Caco-2 (cell line): ENCODE data around the gene GSE1. TPM values are rescaled to one million over a fixed set of nuclear protein-coding genes. Genes with fewer than 3 reads are reported as not detected.
A peak's percentile ranks its signal among the peaks of the same experiment; 100 is the strongest.

Source experiments
- BruUV-seq: library from RNA; stranded (reverse); fragments of 400-500 nt; replicated peaks from 2 replicates; lab custom pipeline; 2021; lab: Mats Ljungman, UMichigan
- CTCF ChIA-PET: fragments of 300-600 bp; sonication (Branson Sonifier 250); formaldehyde crosslinking; loops from one replicate; lab custom pipeline; 2022; ENCODE audit warnings: antibody characterized with exemption; lab: Charles Lee
- POLR2A ChIA-PET: fragments of 300-600 bp; sonication (Branson Sonifier 250); formaldehyde crosslinking; loops from one replicate; lab custom pipeline; 2022; ENCODE audit warnings: antibody characterized with exemption; lab: Charles Lee
- DNase-seq, 2 experiments: peaks; one replicate each; pipeline versions ENCODE4 v3.0.0 to v3.0.0-alpha.2; 2020 to 2022
- H3K27me3 ChIP-seq: replicated peaks from 2 replicates; pipeline ENCODE4 v1.6.0; 2011; ENCODE audit warnings: low read length; ENCODE audit not compliant: control insufficient read depth, insufficient read depth
- H3K36me3 ChIP-seq: 2 replicates; pipeline ENCODE4 v1.5.1; 2011; ENCODE audit warnings: low read length; ENCODE audit not compliant: control insufficient read depth, insufficient read depth
- H3K4me1 ChIP-seq: fragments of 250-450 bp; sonication (Bioruptor Pico); 2 replicates; pipeline ENCODE4 v1.5.1; 2020; ENCODE audit warnings: mild to moderate bottlenecking
- H3K4me3 ChIP-seq: 2 replicates; pipeline ENCODE4 v1.5.1; 2011; ENCODE audit warnings: low read depth, mild to moderate bottlenecking, control low read depth, low read length
- H3K9me3 ChIP-seq: fragments of 250-450 bp; sonication (Bioruptor Pico); 2 replicates; pipeline ENCODE4 v1.5.1; 2020; ENCODE audit warnings: mild to moderate bottlenecking, moderate library complexity
- H3K27ac Mint-ChIP-seq: one replicate; pipeline ENCODE4 v1.8.0; 2022; ENCODE audit warnings: mixed read lengths; ENCODE audit not compliant: unreplicated experiment
- H3K27me3 Mint-ChIP-seq: one replicate; pipeline ENCODE4 v1.8.0; 2022; ENCODE audit warnings: mixed read lengths; ENCODE audit not compliant: insufficient read depth, unreplicated experiment
- H3K36me3 Mint-ChIP-seq: one replicate; pipeline ENCODE4 v1.8.0; 2022; ENCODE audit warnings: mild to moderate bottlenecking, mixed read lengths; ENCODE audit not compliant: insufficient read depth, unreplicated experiment
- H3K4me1 Mint-ChIP-seq: one replicate; pipeline ENCODE4 v1.8.0; 2022; ENCODE audit warnings: low read depth, mixed read lengths; ENCODE audit not compliant: unreplicated experiment
- H3K4me3 Mint-ChIP-seq: one replicate; pipeline ENCODE4 v1.8.0; 2022; ENCODE audit warnings: mild to moderate bottlenecking, moderate library complexity, mixed read lengths; ENCODE audit not compliant: unreplicated experiment
- H3K9me3 Mint-ChIP-seq: one replicate; pipeline ENCODE4 v1.8.0; 2022; ENCODE audit warnings: mixed read lengths; ENCODE audit not compliant: unreplicated experiment
- CTCF ChIP-seq, 2 experiments: fragments of 200-600 bp in 1 of 2; IDR thresholded peaks; 1 replicate in 1 of 2; 2 replicates in 1 of 2; pipeline versions ENCODE4 v1.5.1 to v1.8.0; 2011 to 2022; ENCODE audit warnings: antibody characterized with exemption in 1 of 2, control low read depth in 1 of 2, inconsistent platforms in 1 of 2, low read depth in 1 of 2, low read length in 1 of 2, mild to moderate bottlenecking in 1 of 2, moderate library complexity in 1 of 2; ENCODE audit not compliant: insufficient read depth in 1 of 2, severe bottlenecking in 1 of 2, unreplicated experiment in 1 of 2
- intact Hi-C: fragments of 100-400 bp; cut with micrococcal nuclease; formaldehyde crosslinking; loops from one replicate; pipeline ENCODE4 v1.10.0; 2022; ENCODE audit not compliant: unreplicated experiment
- total RNA-seq: library from RNA; stranded (reverse); gene quantifications from 2 replicates; pipeline ENCODE4 v1.2.3, GENCODE V29; 2022

The GSE1 gene
- total RNA-seq, 1 experiment from 2014 or later, result 142 TPM

GRCh38 chr16:85716680-85717038 lies 103.5 kb downstream of the GSE1 start:
- POLR2A ChIA-PET, result no interaction called here
- H3K4me3 Mint-ChIP-seq, result no peak overlapping the region
- H3K4me1 Mint-ChIP-seq, result no peaks in the 10 kb centered on the region
- H3K36me3 ChIP-seq, result no peaks in the 10 kb centered on the region
- no peaks in the 10 kb centered on the region for H3K27me3 Mint-ChIP-seq
- no peaks in the 10 kb centered on the region for H3K36me3 Mint-ChIP-seq
- no peaks in the 10 kb centered on the region for H3K27me3 ChIP-seq
- no peak overlapping the region for H3K4me3 ChIP-seq
- CTCF ChIA-PET, result interaction anchor here (1.5 to 1.9 kb wide), 2 partner anchors 27 to 41 kb away, joined by 7 to 8 read pairs; no protein-coding TSS in a partner anchor
- BruUV-seq, result no TSS peak
- H3K9me3 ChIP-seq, result no peaks in the 10 kb centered on the region
- no peak for TF ChIP-seq CTCF (IDR thresholded peaks at IDR 0.05; ENCODE audit: insufficient read depth in 1 of 2, low read depth in 1 of 2, low read length in 1 of 2, severe bottlenecking in 1 of 2, unreplicated experiment in 1 of 2)
- no peak overlapping the region for H3K27ac Mint-ChIP-seq
- DNase-seq, result no peak
- H3K4me1 ChIP-seq, result no peaks in the 10 kb centered on the region
- H3K9me3 Mint-ChIP-seq, result no peaks in the 10 kb centered on the region
- intact Hi-C loops, result no loop called here

GRCh38 chr16:85717393-85718152 lies 104.5 kb downstream of the GSE1 start:
- peak; percentile 70 to 87 for TF ChIP-seq CTCF (IDR thresholded peaks at IDR 0.05; ENCODE audit: insufficient read depth in 1 of 2, low read depth in 1 of 2, low read length in 1 of 2, severe bottlenecking in 1 of 2, unreplicated experiment in 1 of 2)
- Histone ChIP-seq H3K4me1 (no peaks in the 10 kb centered on the region), H3K4me3 (no peak overlapping the region), H3K27me3 (no peaks in the 10 kb centered on the region), H3K36me3 (no peaks in the 10 kb centered on the region), H3K9me3 (no peaks in the 10 kb centered on the region)
- Mint-ChIP-seq H3K27ac (no peak overlapping the region), H3K27me3 (no peaks in the 10 kb centered on the region), H3K9me3 (no peaks in the 10 kb centered on the region), H3K4me1 (no peaks in the 10 kb centered on the region), H3K4me3 (no peak overlapping the region), H3K36me3 (no peaks in the 10 kb centered on the region)
- ChIA-PET CTCF (interaction anchor here (0.5 to 2.4 kb wide), 15 partner anchors 8 to 1610 kb away, joined by 3 to 36 read pairs (median 4); partner anchors contain the start of genes GINS2 and GSE1), POLR2A (no interaction called here)
- intact Hi-C loops, result loop anchor here (1.0 kb wide), 3 partner anchors 33 to 58 kb away; no protein-coding TSS in a partner anchor
- peak; percentile 76 to 86 for DNase-seq
- BruUV-seq, result no TSS peak

GRCh38 chr16:85718153-85718477 lies 105.0 kb downstream of the GSE1 start:
- no peak overlapping the region for H3K4me3 Mint-ChIP-seq
- intact Hi-C loops, result loop anchor here (1.0 kb wide), 3 partner anchors 32 to 59 kb away; no protein-coding TSS in a partner anchor
- DNase-seq, result no peak
- no peaks in the 10 kb centered on the region for H3K27me3 Mint-ChIP-seq
- H3K36me3 Mint-ChIP-seq, result no peaks in the 10 kb centered on the region
- no peaks in the 10 kb centered on the region for H3K36me3 ChIP-seq
- ChIA-PET CTCF (interaction anchor here (0.6 to 2.4 kb wide), 10 partner anchors 11 to 327 kb away, joined by 3 to 36 read pairs (median 6); partner anchors contain the start of gene GINS2), POLR2A (no interaction called here)
- BruUV-seq, result no TSS peak
- H3K4me1 ChIP-seq, result no peaks in the 10 kb centered on the region
- H3K27me3 ChIP-seq, result no peaks in the 10 kb centered on the region
- H3K4me3 ChIP-seq, result no peak overlapping the region
- no peaks in the 10 kb centered on the region for H3K4me1 Mint-ChIP-seq
- no peaks in the 10 kb centered on the region for H3K9me3 Mint-ChIP-seq
- peak in 1 of 2 experiments; percentile 7 for TF ChIP-seq CTCF (IDR thresholded peaks at IDR 0.05; ENCODE audit: insufficient read depth in 1 of 2, low read depth in 1 of 2, low read length in 1 of 2, severe bottlenecking in 1 of 2, unreplicated experiment in 1 of 2)
- H3K27ac Mint-ChIP-seq, result no peak overlapping the region
- H3K9me3 ChIP-seq, result no peaks in the 10 kb centered on the region
